CD4-positive, alpha-beta T cell treated with Interferon gamma for 1 hour (primary cell): ENCODE results near the gene GRAMD2B.
"Not testable (repeated sequence)": the region's sequence is repeated elsewhere in the genome, so short reads cannot be mapped to it uniquely, and the experiment has no call there.

ENCODE experiments used
- DNase-seq: peaks from one replicate; pipeline ENCODE4 v3.0.0-alpha.2; 2020

Gene GRAMD2B

GRCh38 chr5:126515337-126515736 lies 92.1 kb downstream of the GRAMD2B start:
- no peak for DNase-seq

GRCh38 chr5:126516133-126516532 lies 92.9 kb downstream of the GRAMD2B start:
- no peak for DNase-seq

- DNase-seq, result no peak
These were observed 93.6 kb downstream of the GRAMD2B start for GRCh38 chr5:126516852-126517251.

GRCh38 chr5:126519223-126519622 lies 96.0 kb downstream of the GRAMD2B start:
- DNase-seq, result not testable (repeated sequence)

- DNase-seq, result no peak
These were observed 96.7 kb downstream of the GRAMD2B start for GRCh38 chr5:126519637-126520592.

GRCh38 chr5:126520593-126520953 lies 97.4 kb downstream of the GRAMD2B start:
- DNase-seq, result no peak

GRCh38 chr5:126521130-126521529 lies 97.9 kb downstream of the GRAMD2B start:
- no peak for DNase-seq

GRCh38 chr5:126523818-126524510 lies 100.8 kb downstream of the GRAMD2B start:
- no peak for DNase-seq

GRCh38 chr5:126525630-126526245 lies 102.5 kb downstream of the GRAMD2B start:
- DNase-seq, result no peak

GRCh38 chr5:126526493-126526892 lies 103.3 kb downstream of the GRAMD2B start:
- DNase-seq, result no peak

- no peak for DNase-seq
These were observed 103.9 kb downstream of the GRAMD2B start for GRCh38 chr5:126527158-126527557.

- DNase-seq, result no peak
These were observed 104.7 kb downstream of the GRAMD2B start for GRCh38 chr5:126527892-126528291.

GRCh38 chr5:126531543-126532120 lies 108.4 kb downstream of the GRAMD2B start:
- no peak for DNase-seq

- no peak for DNase-seq
These were observed 111.3 kb downstream of the GRAMD2B start for GRCh38 chr5:126534553-126534952.

- no peak for DNase-seq
These were observed 112.8 kb downstream of the GRAMD2B start for GRCh38 chr5:126535856-126536545.

- DNase-seq, result no peak
These were observed 113.7 kb downstream of the GRAMD2B start for GRCh38 chr5:126536874-126537273.

- DNase-seq, result no peak
These were observed 115.4 kb downstream of the GRAMD2B start for GRCh38 chr5:126538579-126538978.

GRCh38 chr5:126540631-126541030 lies 117.4 kb downstream of the GRAMD2B start:
- DNase-seq, result no peak

GRCh38 chr5:126542441-126542840 lies 119.2 kb downstream of the GRAMD2B start:
- no peak for DNase-seq

- no peak for DNase-seq
These were observed 119.8 kb downstream of the GRAMD2B start for GRCh38 chr5:126543009-126543408.

- no peak for DNase-seq
These were observed 120.5 kb downstream of the GRAMD2B start for GRCh38 chr5:126543660-126544059.
